ENCODE measurements around the gene DAZL. TPM values are rescaled to one million over a fixed set of nuclear protein-coding genes. Genes with fewer than 3 reads are reported as not detected.

Gene DAZL
- total and polyA plus RNA-seq, 10 of the 15 experiments (the other 5 are each of a cell fraction or from before 2014, with no cell fraction given) = 0.04 to 0.48 (median 0.13) TPM; not detected in 1

DNA sequence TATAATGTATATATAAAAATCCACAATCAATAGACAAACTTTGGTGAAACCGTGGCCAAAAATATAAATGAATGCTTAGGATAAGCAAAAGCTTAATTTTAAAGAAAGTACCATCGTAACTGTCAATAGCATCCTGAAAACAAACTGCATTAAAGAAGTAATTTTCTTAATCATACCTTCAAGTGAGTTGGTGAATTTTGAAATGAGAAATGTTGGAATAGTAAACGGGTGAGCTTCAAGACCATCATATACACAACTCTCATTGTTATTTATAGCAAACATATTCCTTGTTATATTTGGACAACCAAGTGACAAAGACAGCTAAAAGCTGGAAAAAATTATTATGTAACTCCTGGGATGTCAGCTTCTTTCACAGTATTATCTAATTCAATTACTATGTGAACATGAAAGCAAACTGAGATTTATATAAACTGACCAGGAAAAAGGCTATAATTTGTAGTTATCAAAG lies 3.7 kb downstream of the DAZL start:
- CTCF ChIA-PET = interaction anchor here (0.7 to 6.9 kb wide), 38 partner anchors 9 to 1239 kb away, joined by 3 to 114 read pairs (median 4); partner anchors contain the start of genes DPH3 and OXNAD1
- SMC1A ChIA-PET (ENCODE audit: uncharacterized antibody, unreplicated experiment) = interaction anchor here (0.6 to 5.0 kb wide), 25 partner anchors 9 to 1241 kb away, joined by 3 to 77 read pairs (median 4); no protein-coding TSS in a partner anchor
- peaks cover 7% of the 10 kb centered on the region for H3K4me1 ChIP-seq (ENCODE audit: control insufficient read depth, insufficient read depth, low read length)
- 34% methylated on average over 3 of the region's 3 CpGs for WGBS (ENCODE audit: insufficient coverage, insufficient replicate concordance, low lambda C conversion rate, missing lambda C conversion rate)
- H3K4me2 ChIP-seq (ENCODE audit: control insufficient read depth, insufficient read depth) = no peak overlapping the region
- no peak overlapping the region for H3K27ac ChIP-seq (ENCODE audit: control insufficient read depth, insufficient read depth)
- no peak overlapping the region for H2AFZ ChIP-seq (ENCODE audit: control insufficient read depth, low read depth, low read length)
- no peak for FAIRE-seq
- H3K9me3 ChIP-seq (replicated peaks; ENCODE audit: control insufficient read depth, insufficient read depth, low read length) = no peaks in the 10 kb centered on the region
- no TSS peak for BruUV-seq (replicated peaks)
- POLR2A ChIA-PET = no interaction called here
- DNase-seq (ENCODE audit: low read depth, low spot score) = no peak
- RAD21 ChIA-PET (ENCODE audit: unreplicated experiment) = interaction anchor here (0.6 to 3.8 kb wide), 11 partner anchors 208 to 1526 kb away, joined by 3 to 30 read pairs (median 4); no protein-coding TSS in a partner anchor
- no peak overlapping the region for H3K9ac ChIP-seq (ENCODE audit: control insufficient read depth, insufficient read depth, low read length)
- no peaks in the 10 kb centered on the region for H3K79me2 ChIP-seq (ENCODE audit: control insufficient read depth, insufficient read depth, low read length)
- H3K27me3 ChIP-seq (replicated peaks in 1 of 2; ENCODE audit: control insufficient read depth in 2 of 2, insufficient read depth in 2 of 2, low read length in 1 of 2) = no peaks in the 10 kb centered on the region
- H3K4me3 ChIP-seq = no peak overlapping the region
- intact Hi-C loops (cut with micrococcal nuclease; ENCODE audit: unreplicated experiment) = loop anchor here (1.0 to 5.0 kb wide), 7 partner anchors 226 to 811 kb away; no protein-coding TSS in a partner anchor
- ATAC-seq = no peak
- H4K20me1 ChIP-seq (ENCODE audit: control insufficient read depth, insufficient read depth) = no peaks in the 10 kb centered on the region
- H3K36me3 ChIP-seq (ENCODE audit: control insufficient read depth in 2 of 2, insufficient read depth in 2 of 2, low read length in 1 of 2) = no peaks in the 10 kb centered on the region
- TF ChIP-seq MTA3 (IDR thresholded peaks at IDR 0.05; ENCODE audit: borderline replicate concordance, low read length) (no peak), SREBF1 (IDR thresholded peaks at IDR 0.05; ENCODE audit: low read length) (no peak), PBX3 (IDR thresholded peaks at IDR 0.05; ENCODE audit: insufficient replicate concordance, low read depth, low read length) (no peak), SMAD5 (IDR thresholded peaks at IDR 0.05; ENCODE audit: low read depth) (no peak), RFX5 (IDR thresholded peaks at IDR 0.05; ENCODE audit: low read depth, low read length) (no peak), NFYB (IDR thresholded peaks at IDR 0.05; ENCODE audit: insufficient read depth, low read depth, low read length) (no peak), ETV6 (conservative IDR thresholded peaks at IDR 0.05 in 1 of 2, IDR thresholded peaks at IDR 0.05 in 1 of 2; ENCODE audit: borderline replicate concordance in 1 of 2, low read depth in 1 of 2) (no peak), NBN (IDR thresholded peaks at IDR 0.05) (no peak), NR2C2 (IDR thresholded peaks at IDR 0.05; ENCODE audit: borderline replicate concordance, control insufficient read depth, insufficient read length, low read depth) (no peak), FOS (IDR thresholded peaks at IDR 0.05; ENCODE audit: borderline replicate concordance, extremely low read depth, insufficient read length) (no peak), NRF1 (conservative IDR thresholded peaks at IDR 0.05; ENCODE audit: low read depth, low read length) (no peak), POLR2AphosphoS2 (IDR thresholded peaks at IDR 0.05; ENCODE audit: low read depth, low read length) (no peak), NFYA (IDR thresholded peaks at IDR 0.05; ENCODE audit: borderline replicate concordance, low read depth, low read length) (no peak), IRF4 (IDR thresholded peaks at IDR 0.05; ENCODE audit: low read depth, low read length) (no peak), EP300 (IDR thresholded peaks at IDR 0.05; ENCODE audit: borderline replicate concordance in 1 of 2, control insufficient read depth in 1 of 2, low read depth in 2 of 2, low read length in 2 of 2) (no peak)
- TF ChIP-seq, protein P1, sequence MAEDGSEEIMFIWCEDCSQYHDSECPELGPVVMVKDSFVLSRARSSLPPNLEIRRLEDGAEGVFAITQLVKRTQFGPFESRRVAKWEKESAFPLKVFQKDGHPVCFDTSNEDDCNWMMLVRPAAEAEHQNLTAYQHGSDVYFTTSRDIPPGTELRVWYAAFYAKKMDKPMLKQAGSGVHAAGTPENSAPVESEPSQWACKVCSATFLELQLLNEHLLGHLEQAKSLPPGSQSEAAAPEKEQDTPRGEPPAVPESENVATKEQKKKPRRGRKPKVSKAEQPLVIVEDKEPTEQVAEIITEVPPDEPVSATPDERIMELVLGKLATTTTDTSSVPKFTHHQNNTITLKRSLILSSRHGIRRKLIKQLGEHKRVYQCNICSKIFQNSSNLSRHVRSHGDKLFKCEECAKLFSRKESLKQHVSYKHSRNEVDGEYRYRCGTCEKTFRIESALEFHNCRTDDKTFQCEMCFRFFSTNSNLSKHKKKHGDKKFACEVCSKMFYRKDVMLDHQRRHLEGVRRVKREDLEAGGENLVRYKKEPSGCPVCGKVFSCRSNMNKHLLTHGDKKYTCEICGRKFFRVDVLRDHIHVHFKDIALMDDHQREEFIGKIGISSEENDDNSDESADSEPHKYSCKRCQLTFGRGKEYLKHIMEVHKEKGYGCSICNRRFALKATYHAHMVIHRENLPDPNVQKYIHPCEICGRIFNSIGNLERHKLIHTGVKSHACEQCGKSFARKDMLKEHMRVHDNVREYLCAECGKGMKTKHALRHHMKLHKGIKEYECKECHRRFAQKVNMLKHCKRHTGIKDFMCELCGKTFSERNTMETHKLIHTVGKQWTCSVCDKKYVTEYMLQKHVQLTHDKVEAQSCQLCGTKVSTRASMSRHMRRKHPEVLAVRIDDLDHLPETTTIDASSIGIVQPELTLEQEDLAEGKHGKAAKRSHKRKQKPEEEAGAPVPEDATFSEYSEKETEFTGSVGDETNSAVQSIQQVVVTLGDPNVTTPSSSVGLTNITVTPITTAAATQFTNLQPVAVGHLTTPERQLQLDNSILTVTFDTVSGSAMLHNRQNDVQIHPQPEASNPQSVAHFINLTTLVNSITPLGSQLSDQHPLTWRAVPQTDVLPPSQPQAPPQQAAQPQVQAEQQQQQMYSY (CRISPR knock-in tag; IDR thresholded peaks at IDR 0.05) = no peak
- in situ Hi-C loops (cut with MboI) = loop anchor here (5.0 to 25.0 kb wide), 3 partner anchors 636 to 1236 kb away; no protein-coding TSS in a partner anchor
